HEK293T (cell line): Measurements from ENCODE around the gene CCDC69.

ENCODE experiments used
- CTCF ChIA-PET: fragments of 350-600 bp; formaldehyde crosslinking; extraction: SDS; loops from one replicate; lab custom pipeline; 2021; ENCODE audit warnings: antibody characterized with exemption, inconsistent platforms; lab: Yijun Ruan, JAX
- POLR2A ChIA-PET: fragments of 350-600 bp; formaldehyde crosslinking; extraction: SDS; loops from one replicate; lab custom pipeline; 2020; ENCODE audit warnings: antibody characterized with exemption, inconsistent platforms; lab: Yijun Ruan, JAX
- DNase-seq: peaks from one replicate; pipeline ENCODE4 v3.0.0; 2012; ENCODE audit warnings: mixed read lengths; ENCODE audit errors: extremely low spot score
- ARNT ChIP-seq: fragments of 450-650 bp; IDR thresholded peaks from 2 replicates; pipeline ENCODE4 v1.6.1; 2017; ENCODE audit warnings: mild to moderate bottlenecking
- BHLHE40 ChIP-seq: fragments of 450-650 bp; IDR thresholded peaks from 2 replicates; pipeline ENCODE4 v1.6.1; 2016; ENCODE audit warnings: mild to moderate bottlenecking, moderate library complexity, borderline replicate concordance
- CTBP1 ChIP-seq: fragments of 450-650 bp; IDR thresholded peaks from 2 replicates; pipeline ENCODE4 v1.6.1; 2016; ENCODE audit warnings: borderline replicate concordance
- ELF4 ChIP-seq: fragments of 450-650 bp; IDR thresholded peaks from 2 replicates; pipeline ENCODE4 v1.6.1; 2017; ENCODE audit warnings: antibody characterized with exemption
- FOXA1 ChIP-seq: fragments of 450-650 bp; IDR thresholded peaks from 2 replicates; pipeline ENCODE4 v1.6.1; 2016; ENCODE audit warnings: mild to moderate bottlenecking
- FOXK2 ChIP-seq: fragments of 450-650 bp; IDR thresholded peaks from 2 replicates; pipeline ENCODE4 v1.6.1; 2016; ENCODE audit warnings: mild to moderate bottlenecking
- FOXM1 ChIP-seq: fragments of 450-650 bp; IDR thresholded peaks from 2 replicates; pipeline ENCODE4 v1.6.1; 2017; ENCODE audit warnings: mild to moderate bottlenecking, borderline replicate concordance
- HDGF ChIP-seq: fragments of 450-650 bp; IDR thresholded peaks from 2 replicates; pipeline ENCODE4 v1.6.1; 2017; ENCODE audit warnings: antibody characterized with exemption, borderline replicate concordance
- L3MBTL2 ChIP-seq: fragments of 450-650 bp; conservative IDR thresholded peaks from 2 replicates; pipeline ENCODE4 v1.6.1; 2016; ENCODE audit warnings: mild to moderate bottlenecking
- LEF1 ChIP-seq: fragments of 450-650 bp; IDR thresholded peaks from 2 replicates; pipeline ENCODE4 v1.6.1; 2017; ENCODE audit warnings: mild to moderate bottlenecking, borderline replicate concordance
- NFRKB ChIP-seq: fragments of 450-650 bp; IDR thresholded peaks from 2 replicates; pipeline ENCODE4 v1.6.1; 2016; ENCODE audit warnings: mild to moderate bottlenecking, moderate library complexity
- PKNOX1 ChIP-seq: fragments of 450-650 bp; IDR thresholded peaks from 2 replicates; pipeline ENCODE4 v1.6.1; 2016
- SP1 ChIP-seq: fragments of 450-650 bp; IDR thresholded peaks from 2 replicates; pipeline ENCODE4 v1.6.1; 2017
- TARDBP ChIP-seq: fragments of 450-650 bp; IDR thresholded peaks from 2 replicates; pipeline ENCODE4 v1.6.1; 2016
- ZNF384 ChIP-seq: fragments of 450-650 bp; IDR thresholded peaks from 2 replicates; pipeline ENCODE4 v1.6.1; 2016

CCDC69 gene

GRCh38 chr5:151134228-151134627, 89.7 kb downstream of the CCDC69 start:
- TF ChIP-seq PKNOX1 (no peak), NFRKB (no peak), ARNT (no peak), ELF4 (no peak), FOXA1 (no peak), LEF1 (no peak)
- no peak for DNase-seq
- CTCF ChIA-PET, result interaction anchor here (0.6 to 1.4 kb wide), 2 partner anchors 8 to 16 kb away, joined by 3 to 7 read pairs; no protein-coding TSS in a partner anchor
- POLR2A ChIA-PET, result no interaction called here

GRCh38 chr5:151132963-151133362, 90.9 kb downstream of the CCDC69 start:
- TF ChIP-seq BHLHE40 (no peak), PKNOX1 (no peak), L3MBTL2 (no peak), TARDBP (no peak), FOXM1 (no peak), SP1 (no peak), ZNF384 (no peak), HDGF (no peak), LEF1 (no peak), ELF4 (no peak), FOXK2 (no peak), NFRKB (no peak), CTBP1 (no peak)
- POLR2A ChIA-PET, result interaction anchor here (2.1 kb wide), 1 partner anchor 24 kb away, joined by 6 read pairs; the partner anchor contains the start of gene ANXA6
- CTCF ChIA-PET, result no interaction called here
- no peak for DNase-seq
